GM18907 (cell line): ENCODE results near the gene MEI1.
A peak's percentile ranks its signal among the peaks of the same experiment; 100 is the strongest.

Experiments
- ATAC-seq: cut with Tn5 transposase; IDR thresholded peaks from one replicate; pipeline ENCODE4 v1.9.1; 2021; ENCODE audit warnings: mild to moderate bottlenecking, moderate library complexity; ENCODE audit not compliant: unreplicated experiment

MEI1 gene

DNA sequence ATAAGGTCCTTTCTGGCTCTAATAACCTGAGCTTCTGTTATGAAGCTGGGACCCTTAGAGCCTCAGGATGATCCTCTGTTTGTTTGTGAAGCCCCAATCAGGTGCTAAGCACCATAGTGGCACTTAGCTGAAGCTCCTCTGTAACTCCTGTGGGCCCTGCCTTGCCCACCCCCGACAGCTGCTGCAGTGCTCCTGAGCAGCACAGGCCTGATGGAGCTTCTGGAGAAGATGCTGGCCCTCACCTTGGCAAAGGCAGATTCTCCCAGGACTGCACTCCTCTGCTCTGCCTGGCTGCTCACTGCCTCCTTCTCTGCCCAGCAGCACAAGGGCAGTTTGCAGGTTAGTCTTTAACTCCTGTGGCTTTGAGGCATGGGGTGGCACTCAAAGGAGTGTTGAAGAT is 82.2 kb downstream of the MEI1 start:
- ATAC-seq: peak; percentile 18

- no peak for ATAC-seq
Measured at GRCh38 chr22:41782316-41782715, 83.0 kb downstream of the MEI1 start.

DNA sequence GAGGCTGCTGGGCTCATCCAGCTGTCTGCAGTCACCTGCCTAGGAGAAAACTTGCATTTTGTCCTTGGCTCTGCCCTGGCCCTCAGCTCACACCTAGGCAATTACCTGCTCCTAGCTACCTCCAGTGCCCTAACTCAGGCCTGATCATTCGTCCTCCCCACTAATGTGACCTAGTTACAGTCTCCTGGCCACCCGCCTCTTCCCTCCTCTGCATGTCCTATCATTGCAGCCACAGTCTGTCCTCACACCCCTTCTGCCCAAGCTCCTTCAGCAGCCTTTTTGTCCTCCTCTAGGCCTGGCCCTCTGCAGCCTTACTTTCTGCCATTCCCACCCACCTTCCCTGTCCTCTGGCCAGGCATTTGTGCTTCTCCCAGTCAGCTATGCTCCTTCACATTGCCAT is 83.4 kb downstream of the MEI1 start:
- ATAC-seq: no peak

DNA sequence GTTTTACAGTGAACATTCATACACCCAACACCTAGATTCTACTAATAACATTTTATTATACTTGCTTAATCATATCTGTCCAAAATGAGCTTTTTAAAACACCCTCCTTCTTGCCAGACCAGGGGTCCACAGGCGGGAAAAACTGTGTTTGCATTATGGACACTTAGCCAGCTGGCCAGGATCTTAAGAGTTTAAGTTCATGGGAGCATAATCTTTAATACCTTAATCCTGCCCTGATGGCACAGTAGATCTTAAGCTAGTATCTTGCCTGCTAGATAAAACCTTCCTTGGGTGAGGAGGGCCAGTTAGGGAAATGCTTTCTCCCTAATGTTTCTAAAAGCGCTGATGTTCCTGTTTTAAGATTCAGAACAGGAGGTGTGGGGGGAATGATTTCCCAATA is 88.0 kb downstream of the MEI1 start:
- no peak for ATAC-seq

DNA sequence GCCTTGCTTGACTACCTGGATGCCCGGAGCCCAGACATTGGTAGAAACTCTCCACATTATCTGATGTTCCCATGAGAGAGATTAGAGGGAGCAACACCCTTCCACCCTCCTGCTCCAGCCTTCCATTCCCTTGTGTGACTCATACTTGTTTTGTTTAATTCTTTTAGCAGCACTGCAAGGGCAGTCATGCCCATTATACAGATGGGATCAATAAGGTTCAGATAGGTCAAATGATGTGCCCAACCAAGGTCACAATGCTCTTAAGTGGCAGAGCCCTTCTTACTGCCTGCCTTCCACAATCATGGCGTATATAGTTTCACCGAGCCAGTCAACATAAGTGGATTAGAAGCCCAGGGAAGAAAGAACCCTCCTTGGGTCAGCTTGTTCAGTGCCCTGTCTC is 94.6 kb downstream of the MEI1 start:
- ATAC-seq: no peak

GRCh38 chr22:41798736-41799135 is 99.4 kb downstream of the MEI1 start:
- ATAC-seq: no peak

DNA sequence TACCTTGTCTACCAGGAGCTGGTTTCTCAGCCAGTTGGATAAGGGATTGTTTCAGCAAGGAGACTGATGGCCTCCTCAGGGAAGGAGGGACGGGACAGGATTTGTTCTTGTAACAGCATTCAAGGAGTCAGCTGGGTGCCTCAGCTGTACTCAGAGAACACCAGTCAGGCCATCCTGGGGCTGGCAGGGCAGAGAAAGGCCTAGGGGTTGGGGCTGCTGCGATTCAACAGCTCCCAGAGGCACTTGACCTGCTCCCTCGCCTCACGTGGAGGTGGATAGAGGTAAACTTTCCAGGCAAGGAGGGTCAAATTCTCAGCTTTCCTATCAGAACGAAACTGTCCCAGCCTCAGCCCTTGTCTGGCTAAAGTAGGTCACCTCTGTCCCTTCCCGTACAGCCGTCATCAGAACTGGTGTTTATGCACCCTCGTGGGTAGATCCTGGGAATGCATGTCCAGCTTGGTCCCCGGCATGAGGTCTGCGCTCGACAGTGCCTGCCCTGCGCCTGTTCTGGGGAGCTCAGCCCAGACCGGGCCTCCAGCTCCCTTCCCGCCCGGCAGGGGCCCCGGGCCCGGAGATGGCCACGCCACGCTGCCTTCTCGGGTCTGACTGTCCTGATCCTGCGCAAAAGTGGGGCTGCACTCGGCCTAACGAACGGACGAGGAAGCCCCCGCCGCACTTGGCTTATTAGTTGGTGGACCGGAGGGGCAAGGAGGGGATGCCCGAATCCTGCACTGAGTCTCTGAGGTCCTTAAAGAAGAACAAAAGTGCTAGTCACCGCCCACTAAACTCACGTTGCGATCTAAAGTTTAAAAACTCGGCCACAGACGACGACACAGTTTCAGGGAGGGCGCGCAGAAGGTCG is 100.4 kb downstream of the MEI1 start:
- peak; percentile 19 for ATAC-seq

DNA sequence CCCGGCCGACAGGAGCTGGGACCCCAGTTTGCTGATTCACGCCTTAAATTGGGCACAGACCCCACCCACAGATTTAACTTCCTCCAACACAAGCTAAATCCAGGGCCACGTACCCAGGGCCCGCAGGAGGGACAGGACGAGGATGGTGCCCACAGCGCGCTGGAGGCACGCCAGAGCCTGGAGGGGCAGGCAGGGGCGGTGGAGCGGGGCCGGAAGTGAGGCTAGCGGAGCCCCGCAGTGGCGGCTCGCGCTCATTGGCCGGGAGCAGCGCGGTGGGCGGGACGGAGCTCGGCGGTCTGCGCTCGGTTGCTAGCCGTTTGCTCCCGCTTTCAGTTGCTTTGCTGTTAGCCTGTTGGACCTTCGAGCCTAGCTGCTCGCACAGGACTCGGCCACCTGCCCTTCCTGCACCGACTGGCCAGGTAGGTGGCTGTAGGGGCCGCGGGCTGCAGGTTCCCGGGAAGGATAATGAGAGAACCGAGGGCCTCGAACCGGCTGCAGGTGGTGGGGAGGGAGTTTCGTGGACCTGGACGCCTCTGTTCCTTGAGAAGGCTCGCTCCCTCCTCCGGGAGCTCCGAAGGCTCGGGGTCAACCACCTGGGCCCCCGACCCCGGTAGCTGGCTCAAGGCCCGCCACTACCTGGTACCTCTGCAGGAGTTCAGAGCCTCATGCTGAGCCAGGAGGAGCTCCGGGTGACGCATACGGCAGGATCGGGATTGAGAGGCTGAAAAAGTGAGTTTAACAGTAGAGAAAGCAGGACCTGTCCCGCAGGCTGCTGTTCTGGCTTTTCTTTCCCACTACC is 101.2 kb downstream of the MEI1 start, which contains the start of gene CCDC134:
Gene CCDC134 (plus strand): TSS at position 332 of the 799 bp plus-strand sequence. CDS start 8,212 bp downstream, outside the sequence.
- peak; percentile 86 for ATAC-seq

DNA sequence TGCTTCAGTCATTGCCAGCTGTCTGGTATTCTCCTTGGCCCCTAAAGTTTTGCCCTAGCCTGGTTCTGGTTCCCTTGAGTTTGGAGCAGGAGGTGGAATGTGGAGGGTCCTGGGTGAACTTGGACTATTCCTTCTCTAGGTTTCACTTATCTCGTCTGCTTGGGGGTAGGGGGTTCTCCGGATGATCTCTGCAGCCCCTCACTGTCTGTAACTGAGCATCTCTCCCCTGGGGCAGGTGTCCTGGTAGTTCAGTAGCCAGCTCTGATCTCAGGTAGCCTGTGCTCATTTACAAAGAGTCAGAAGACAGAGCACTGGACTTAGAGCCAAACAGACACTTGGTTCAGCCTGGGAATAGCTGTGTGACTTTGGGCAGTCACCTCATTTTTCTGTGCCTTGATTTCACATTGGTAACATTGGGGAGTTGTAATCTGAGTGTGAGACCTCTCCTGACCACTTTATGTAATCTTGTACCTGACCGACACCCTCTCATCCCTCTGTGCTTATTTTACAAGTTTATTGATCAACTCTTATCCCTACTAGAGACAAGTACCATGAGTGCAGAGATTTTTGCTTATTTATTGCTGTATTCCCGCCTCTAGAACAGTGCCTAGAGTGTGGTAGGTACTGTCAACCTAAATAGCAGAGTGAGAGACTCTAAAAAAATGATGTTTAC is 102.0 kb downstream of the MEI1 start:
- no peak for ATAC-seq

DNA sequence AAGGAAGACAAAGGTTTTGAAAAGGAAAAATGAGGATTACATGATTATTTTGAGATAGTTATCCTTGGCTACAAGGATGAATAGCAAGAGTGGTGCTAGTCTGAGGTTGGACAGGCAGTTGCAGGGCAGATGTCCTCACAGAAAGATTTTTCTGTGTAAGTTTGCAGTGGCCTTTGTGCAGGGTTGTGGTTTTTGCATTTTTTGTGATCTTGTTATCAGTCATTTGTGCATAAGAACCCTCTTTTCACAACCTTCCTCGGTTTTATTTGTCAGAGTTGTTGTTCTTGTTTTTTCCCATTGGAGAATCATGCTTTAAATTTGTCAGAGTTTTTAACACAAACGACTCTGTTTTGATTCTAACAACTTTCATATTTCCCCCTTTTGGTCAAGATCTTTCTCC is 102.6 kb downstream of the MEI1 start:
- no peak for ATAC-seq

- ATAC-seq: no peak
Measured at GRCh38 chr22:41805639-41806038, 106.3 kb downstream of the MEI1 start.

DNA sequence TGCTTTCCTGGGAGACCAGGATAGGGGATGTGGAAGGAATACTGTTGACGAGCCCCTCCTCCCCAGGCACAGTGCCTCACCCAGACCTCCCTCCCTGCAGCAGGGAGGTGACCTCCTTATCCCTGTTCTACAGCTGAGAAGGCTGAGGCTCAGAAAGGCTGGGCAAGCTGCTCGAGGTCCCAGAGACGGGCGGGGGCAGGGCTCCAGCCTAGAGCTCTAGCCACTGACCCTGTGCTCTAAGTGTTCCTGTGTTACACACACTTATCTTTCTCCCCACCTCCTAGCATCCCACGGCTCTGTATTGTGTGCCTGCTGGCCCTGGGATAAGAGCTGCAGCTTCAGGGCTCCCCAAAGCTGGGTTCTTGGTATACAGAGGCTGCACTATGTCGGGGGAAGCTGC is 109.1 kb downstream of the MEI1 start:
- no peak for ATAC-seq

DNA sequence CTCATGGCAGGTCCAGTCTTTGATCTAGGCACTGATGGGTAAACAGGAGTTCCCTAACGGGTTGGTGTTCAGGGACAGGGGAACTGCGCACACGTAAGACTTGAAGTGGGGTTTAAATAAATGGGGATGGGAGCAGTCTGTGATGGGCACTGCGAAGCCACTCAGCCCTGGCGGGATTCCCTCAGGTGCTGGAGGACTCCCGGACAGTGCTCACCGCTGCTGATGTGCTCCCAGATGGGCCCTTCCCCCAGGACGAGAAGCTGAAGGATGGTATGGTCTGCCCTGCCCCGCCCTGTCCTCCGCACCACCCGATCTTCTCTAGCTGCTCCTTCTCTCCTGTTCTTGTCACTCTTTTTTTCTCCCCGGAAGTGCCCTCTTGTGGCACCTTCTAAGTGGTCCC is 110.7 kb downstream of the MEI1 start:
- ATAC-seq: no peak

DNA sequence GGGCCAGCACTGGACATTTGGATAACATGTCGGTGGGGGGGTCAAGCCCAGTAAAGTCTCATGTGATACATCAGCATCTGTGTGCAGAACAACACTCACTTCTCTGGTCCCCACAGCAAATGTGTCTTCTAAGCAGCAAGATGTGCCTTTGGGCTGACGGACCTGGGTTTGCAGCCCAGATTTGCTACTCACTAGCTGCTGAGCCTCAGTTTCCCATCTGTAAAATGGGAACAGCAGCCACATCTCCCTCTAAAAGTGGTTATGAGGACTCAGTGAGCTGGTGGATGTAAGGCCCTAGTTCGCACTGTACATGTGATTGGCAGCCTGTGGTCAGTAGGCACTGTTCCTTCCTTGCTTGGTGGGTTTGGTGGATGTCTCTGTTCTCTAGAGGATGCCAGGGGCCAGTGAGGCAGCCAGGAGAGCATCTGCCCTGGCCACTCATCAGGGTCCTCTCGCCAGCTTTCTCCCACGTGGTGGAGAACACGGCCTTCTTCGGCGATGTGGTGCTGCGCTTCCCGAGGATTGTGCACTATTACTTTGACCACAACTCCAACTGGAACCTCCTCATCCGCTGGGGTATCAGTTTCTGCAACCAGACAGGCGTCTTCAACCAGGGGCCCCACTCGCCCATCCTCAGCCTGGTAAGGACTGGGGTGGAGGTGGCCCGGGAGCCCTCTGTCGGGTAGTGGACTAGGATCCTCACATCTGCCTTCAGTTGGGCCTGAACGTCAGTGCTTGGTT is 113.7 kb downstream of the MEI1 start:
- ATAC-seq: no peak

- no peak for ATAC-seq
Measured at GRCh38 chr22:41813726-41814410, 114.6 kb downstream of the MEI1 start.

- ATAC-seq: no peak
Measured at GRCh38 chr22:41815716-41816115, 116.4 kb downstream of the MEI1 start.

GRCh38 chr22:41816241-41816640 is 116.9 kb downstream of the MEI1 start:
- ATAC-seq: no peak

DNA sequence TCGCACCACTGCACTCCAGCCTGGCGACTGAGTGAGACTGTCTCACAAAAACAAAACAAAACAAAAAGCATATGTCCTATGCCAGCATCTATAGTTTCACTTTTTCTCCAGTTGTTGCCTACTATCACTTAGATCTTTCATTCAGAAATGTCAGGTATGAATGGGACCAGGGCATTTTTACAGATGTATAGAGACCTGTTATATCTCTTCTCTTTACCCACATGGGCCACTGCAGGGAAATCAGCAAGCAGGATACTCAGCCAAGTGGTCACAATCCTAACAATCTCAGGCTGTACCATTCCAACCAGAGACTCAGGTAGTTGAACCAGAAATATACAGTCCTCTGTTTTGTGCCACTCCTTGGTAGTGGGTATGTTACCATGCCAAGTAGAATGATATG is 117.6 kb downstream of the MEI1 start:
- no peak for ATAC-seq

GRCh38 chr22:41818011-41818410 is 118.7 kb downstream of the MEI1 start:
- ATAC-seq: no peak

DNA sequence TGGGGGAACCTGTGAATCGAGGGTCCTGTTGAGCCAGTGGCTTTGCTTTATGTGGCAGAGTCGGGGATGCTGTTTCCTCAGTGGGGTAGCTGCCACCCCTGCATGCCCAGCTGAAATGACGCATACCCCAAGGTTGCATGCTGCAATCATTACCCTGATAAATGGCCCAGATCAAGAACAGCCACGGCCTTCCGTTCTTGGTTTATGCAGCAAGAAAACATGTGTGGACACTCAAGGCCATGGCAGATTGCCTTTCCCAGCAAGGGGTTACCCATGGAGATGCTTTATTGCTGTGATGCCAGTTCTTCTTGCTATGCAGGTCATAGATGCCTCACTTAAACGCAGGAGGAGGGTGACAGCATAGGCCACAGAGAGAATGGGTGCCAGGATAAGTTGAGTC is 119.3 kb downstream of the MEI1 start:
- ATAC-seq: no peak
